Sigmoid colon (tissue), 7 donors: ENCODE results near the gene RSBN1L. TPM values are rescaled to one million over a fixed set of nuclear protein-coding genes. Genes with fewer than 3 reads are reported as not detected.

Experiments
- DNase-seq: peaks from one replicate; pipeline ENCODE4 v3.0.0-alpha.2; 2019
- H3K27ac ChIP-seq, 4 donors: fragments of 200-600 bp; sonication (generic); one replicate each; pipeline ENCODE4 v1.5.1; 2016 to 2019; ENCODE audit warnings: mild to moderate bottlenecking in 1 of 4
- H3K27me3 ChIP-seq, 3 donors: fragments of 200-600 bp; sonication (generic); one replicate each; pipeline ENCODE4 v1.5.1; 2019; ENCODE audit warnings: mild to moderate bottlenecking in 1 of 3
- H3K36me3 ChIP-seq, 4 donors: fragments of 200-600 bp; sonication (generic); one replicate each; pipeline ENCODE4 v1.5.1; 2016 to 2019
- H3K4me1 ChIP-seq, 4 donors: fragments of 200-600 bp; sonication (generic); one replicate each; pipeline ENCODE4 v1.5.1; 2017 to 2019
- H3K4me3 ChIP-seq, 4 donors: fragments of 200-600 bp; sonication (generic); one replicate each; pipeline ENCODE4 v1.5.1; 2017 to 2019; ENCODE audit warnings: mild to moderate bottlenecking in 2 of 4, moderate library complexity in 1 of 4
- H3K9me3 ChIP-seq, 4 donors: fragments of 200-600 bp in 3 of 4; sonication (generic) in 3 of 4; one replicate each; pipeline versions ENCODE4 v1.5.1 to v1.6.1; 2013 to 2019
- EP300 ChIP-seq, 4 donors: sonication (generic); formaldehyde crosslinking; IDR thresholded peaks; one replicate each; pipeline ENCODE4 v1.6.1; 2017; ENCODE audit warnings: antibody characterized with exemption in 4 of 4
- POLR2A ChIP-seq, 2 donors: fragments of 450-650 bp; IDR thresholded peaks; one replicate each; pipeline ENCODE4 v1.6.1; 2016; ENCODE audit warnings: antibody characterized with exemption in 2 of 2, mild to moderate bottlenecking in 2 of 2, moderate library complexity in 2 of 2
- POLR2AphosphoS5 ChIP-seq, 4 donors: sonication (generic); formaldehyde crosslinking; IDR thresholded peaks; one replicate each; pipeline ENCODE4 v1.6.1; 2017; ENCODE audit warnings: antibody characterized with exemption in 4 of 4
- WGBS, 2 donors: extraction: QIAGEN DNeasy Blood & Tissue Kit; methylation state at CpG; one replicate each; pipeline ENCODE4 v1.1.7; 2013; 5-methylcytosine and 5-hydroxymethylcytosine counted together
- intact Hi-C: fragments of 100-400 bp; cut with DNase I; formaldehyde crosslinking; loops from one replicate; pipeline ENCODE4 v1.15.1; 2023
- polyA plus RNA-seq, 3 donors: library from polyadenylated mRNA; stranded (reverse); fragments of 200-250 nt; gene quantifications; one replicate each; pipeline ENCODE4 v1.2.3, GENCODE V29; 2013
- total RNA-seq, 4 donors: library from RNA; depleted of rRNA; stranded (reverse); fragments of >200 nt; gene quantifications; one replicate each; pipeline ENCODE4 v1.1.0, GENCODE V29; 2016
- TF ChIP-seq, protein P1 (sequence below), 4 experiments: fragments of 450-650 bp in 3 of 4; fragments of 200-600 bp in 1 of 4; IDR thresholded peaks; one replicate each; pipeline ENCODE4 v1.5.1; 2016 to 2019; ENCODE audit warnings: antibody characterized with exemption in 4 of 4, mild to moderate bottlenecking in 3 of 4, moderate library complexity in 2 of 4
- donor health status: healthy with polysubstance abuse.
- donor health status: Bipolar disorder and iron deficiency.
- donor health status: healthy.

RSBN1L gene
- total and polyA plus RNA-seq, 7 donors, result 6.0 to 50.4 (median 29.3) TPM

GRCh38 chr7:77786018-77786417, 89.8 kb downstream of the RSBN1L start:
- peaks cover 0 to 22% (median 2%) of the 10 kb centered on the region in 4 donors for H3K36me3 ChIP-seq
- no peak for DNase-seq
- H3K4me3 ChIP-seq, result no peak overlapping the region
- intact Hi-C loops, result no loop called here
- H3K4me1 ChIP-seq, result no peaks in the 10 kb centered on the region
- TF ChIP-seq EP300 (IDR thresholded peaks at IDR 0.05) (no peak), POLR2A (IDR thresholded peaks at IDR 0.05) (no peak), POLR2AphosphoS5 (IDR thresholded peaks at IDR 0.05) (no peak)
- TF ChIP-seq, protein P1, sequence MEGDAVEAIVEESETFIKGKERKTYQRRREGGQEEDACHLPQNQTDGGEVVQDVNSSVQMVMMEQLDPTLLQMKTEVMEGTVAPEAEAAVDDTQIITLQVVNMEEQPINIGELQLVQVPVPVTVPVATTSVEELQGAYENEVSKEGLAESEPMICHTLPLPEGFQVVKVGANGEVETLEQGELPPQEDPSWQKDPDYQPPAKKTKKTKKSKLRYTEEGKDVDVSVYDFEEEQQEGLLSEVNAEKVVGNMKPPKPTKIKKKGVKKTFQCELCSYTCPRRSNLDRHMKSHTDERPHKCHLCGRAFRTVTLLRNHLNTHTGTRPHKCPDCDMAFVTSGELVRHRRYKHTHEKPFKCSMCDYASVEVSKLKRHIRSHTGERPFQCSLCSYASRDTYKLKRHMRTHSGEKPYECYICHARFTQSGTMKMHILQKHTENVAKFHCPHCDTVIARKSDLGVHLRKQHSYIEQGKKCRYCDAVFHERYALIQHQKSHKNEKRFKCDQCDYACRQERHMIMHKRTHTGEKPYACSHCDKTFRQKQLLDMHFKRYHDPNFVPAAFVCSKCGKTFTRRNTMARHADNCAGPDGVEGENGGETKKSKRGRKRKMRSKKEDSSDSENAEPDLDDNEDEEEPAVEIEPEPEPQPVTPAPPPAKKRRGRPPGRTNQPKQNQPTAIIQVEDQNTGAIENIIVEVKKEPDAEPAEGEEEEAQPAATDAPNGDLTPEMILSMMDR (IDR thresholded peaks at IDR 0.05), result no peak
- no peaks in the 10 kb centered on the region for H3K9me3 ChIP-seq
- H3K27me3 ChIP-seq, result no peaks in the 10 kb centered on the region
- WGBS, 2 donors, result 97 to 98% methylated on average over 3 of the region's 3 CpGs
- H3K27ac ChIP-seq, result no peak overlapping the region

- Histone ChIP-seq H3K4me1 (no peaks in the 10 kb centered on the region), H3K9me3 (no peaks in the 10 kb centered on the region), H3K4me3 (no peak overlapping the region), H3K27ac (no peak overlapping the region), H3K36me3 (peaks cover 0 to 15% (median 2%) of the 10 kb centered on the region in 4 donors), H3K27me3 (no peaks in the 10 kb centered on the region)
- intact Hi-C loops, result no loop called here
- DNase-seq, result no peak
- TF ChIP-seq POLR2AphosphoS5 (IDR thresholded peaks at IDR 0.05) (no peak), EP300 (IDR thresholded peaks at IDR 0.05) (no peak), POLR2A (IDR thresholded peaks at IDR 0.05) (no peak)
- TF ChIP-seq, protein P1 (IDR thresholded peaks at IDR 0.05), result no peak
Measured at GRCh38 chr7:77786741-77787140, 90.5 kb downstream of the RSBN1L start.

DNA sequence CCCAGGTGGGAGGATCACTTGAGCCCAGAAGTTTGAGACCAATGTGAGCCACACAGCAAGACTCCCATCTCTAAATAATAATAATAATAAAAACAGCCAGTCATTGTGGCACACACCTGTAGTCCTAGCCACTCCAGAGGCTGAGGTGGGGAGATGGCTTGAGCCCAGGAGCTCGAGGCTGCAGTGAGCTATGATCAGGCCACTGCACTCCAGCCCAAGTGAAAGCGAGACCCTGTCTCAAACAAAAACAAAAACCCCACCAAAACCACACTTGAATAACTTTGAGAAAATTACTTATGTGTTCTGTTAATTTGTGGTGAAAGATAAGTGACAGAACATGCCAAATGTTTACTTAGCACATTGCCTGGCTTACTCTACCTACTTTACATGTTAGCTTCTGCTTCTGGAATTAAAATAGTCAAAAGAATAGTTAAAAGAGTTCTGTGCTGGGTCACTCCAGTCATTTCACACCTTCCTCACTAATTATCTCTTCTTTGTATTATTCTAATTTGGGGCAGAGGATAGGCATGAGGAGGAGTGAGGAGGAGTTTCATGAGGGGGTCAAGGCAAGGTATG, 92.2 kb downstream of the RSBN1L start:
- TF ChIP-seq EP300 (IDR thresholded peaks at IDR 0.05) (no peak), POLR2AphosphoS5 (IDR thresholded peaks at IDR 0.05) (no peak), POLR2A (IDR thresholded peaks at IDR 0.05) (no peak)
- TF ChIP-seq, protein P1 (IDR thresholded peaks at IDR 0.05), result no peak
- 91 to 92% methylated on average over 2 of the region's 2 CpGs for WGBS, 2 donors
- H3K27ac ChIP-seq, result no peak overlapping the region
- no peak for DNase-seq
- peaks cover 0 to 7% (median 0%) of the 10 kb centered on the region in 4 donors for H3K4me1 ChIP-seq
- peaks cover 0 to 17% (median 2%) of the 10 kb centered on the region in 4 donors for H3K36me3 ChIP-seq
- H3K4me3 ChIP-seq, result no peak overlapping the region
- intact Hi-C loops, result no loop called here
- no peaks in the 10 kb centered on the region for H3K9me3 ChIP-seq
- no peaks in the 10 kb centered on the region for H3K27me3 ChIP-seq

- H3K4me1 ChIP-seq, result peaks cover 0 to 14% (median 4%) of the 10 kb centered on the region in 4 donors
- no peaks in the 10 kb centered on the region for H3K9me3 ChIP-seq
- 10 to 66% methylated on average over 6 of the region's 6 CpGs for WGBS, 2 donors
- TF ChIP-seq, protein P1 (IDR thresholded peaks at IDR 0.05), result no peak
- intact Hi-C loops, result no loop called here
- no peak for DNase-seq
- H3K4me3 ChIP-seq, result no peak overlapping the region
- H3K36me3 ChIP-seq, result peaks cover 0 to 17% (median 0%) of the 10 kb centered on the region in 4 donors
- no peaks in the 10 kb centered on the region for H3K27me3 ChIP-seq
- H3K27ac ChIP-seq, result no peak overlapping the region
Measured at GRCh38 chr7:77791336-77791735, 95.1 kb downstream of the RSBN1L start.

- no peak overlapping the region for H3K27ac ChIP-seq
- H3K4me1 ChIP-seq, result peaks cover 0 to 20% (median 10%) of the 10 kb centered on the region in 4 donors
- H3K27me3 ChIP-seq, result no peaks in the 10 kb centered on the region
- no peak overlapping the region for H3K4me3 ChIP-seq
- intact Hi-C loops, result no loop called here
- no peak for DNase-seq
- no peaks in the 10 kb centered on the region for H3K9me3 ChIP-seq
- peaks cover 0 to 17% (median 0%) of the 10 kb centered on the region in 4 donors for H3K36me3 ChIP-seq
- peak in 1 of 4 donors; percentile 34 for TF ChIP-seq EP300 (IDR thresholded peaks at IDR 0.05)
- no peak for TF ChIP-seq POLR2AphosphoS5 (IDR thresholded peaks at IDR 0.05)
- no peak for TF ChIP-seq POLR2A (IDR thresholded peaks at IDR 0.05)
- WGBS, 2 donors, result 40 to 83% methylated on average over 2 of the region's 2 CpGs
Measured at GRCh38 chr7:77791956-77792355, 95.7 kb downstream of the RSBN1L start.
